HG03139 (cell line): ENCODE results near the gene NETO1.

Experiments used
- ATAC-seq: cut with Tn5 transposase; IDR thresholded peaks from one replicate; pipeline ENCODE4 v1.9.1; 2021; ENCODE audit not compliant: unreplicated experiment

Gene NETO1

DNA sequence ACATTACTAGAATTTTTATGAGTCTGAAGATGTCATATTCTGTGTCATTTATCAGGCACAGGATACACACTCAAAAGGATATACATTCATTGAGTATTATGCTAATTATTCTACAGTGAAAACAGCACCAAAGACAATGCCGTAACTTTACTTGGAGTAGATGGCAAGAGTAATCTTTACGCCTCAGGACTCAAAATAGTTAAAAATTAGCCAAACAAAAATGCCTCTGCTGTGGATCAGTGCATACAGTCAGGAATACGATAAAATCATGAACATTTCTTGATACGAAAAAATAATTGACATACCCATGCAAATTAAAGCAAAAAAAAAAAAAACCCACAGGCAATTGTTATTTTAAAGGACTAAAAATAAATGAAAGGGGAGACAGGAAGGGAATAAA, 129.7 kb downstream of the NETO1 start:
- no peak for ATAC-seq

DNA sequence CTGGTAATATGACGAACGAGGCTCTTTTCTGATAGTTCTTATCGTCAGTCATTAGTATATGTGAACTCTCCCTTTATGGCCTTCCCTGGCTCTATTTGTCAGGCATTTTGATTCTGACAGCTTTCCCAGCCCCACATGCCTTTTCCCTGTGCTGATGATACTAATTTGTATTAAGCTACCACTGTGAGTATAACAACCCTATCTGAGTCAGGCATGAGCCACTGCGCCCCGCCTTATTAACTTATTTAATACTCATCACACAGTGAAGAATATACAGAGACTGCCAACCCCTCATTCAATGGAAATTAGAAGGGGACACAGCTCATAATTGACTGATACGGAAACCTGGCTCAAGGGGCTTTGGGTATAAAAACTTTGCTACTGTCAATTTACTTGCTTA, 140.0 kb downstream of the NETO1 start:
- ATAC-seq = no peak

- no peak for ATAC-seq
These were observed 140.6 kb downstream of the NETO1 start for GRCh38 chr18:72727038-72727655.

- ATAC-seq = no peak
These were observed 141.6 kb downstream of the NETO1 start for GRCh38 chr18:72726201-72726600.

DNA sequence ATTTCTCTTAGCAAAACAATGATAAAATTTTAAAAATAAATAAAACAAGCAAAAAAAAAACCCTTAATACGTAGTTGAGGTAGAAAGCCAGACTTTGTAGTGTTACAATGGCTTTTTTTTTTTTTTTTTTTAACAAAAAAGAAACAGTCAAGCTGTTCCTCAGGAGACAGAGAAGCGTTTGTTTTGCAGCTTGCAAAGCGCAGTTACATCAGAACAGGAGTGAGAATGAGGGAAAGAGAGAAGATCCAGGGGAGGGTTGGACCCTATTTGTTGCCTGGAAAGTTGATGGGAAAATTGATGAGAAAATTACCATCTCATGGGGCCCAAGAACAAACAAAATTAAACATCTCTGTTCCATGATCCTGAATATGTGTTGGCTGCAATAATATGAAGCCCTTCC, 146.5 kb downstream of the NETO1 start:
- ATAC-seq = no peak

GRCh38 chr18:72720116-72720515, 147.7 kb downstream of the NETO1 start:
- no peak for ATAC-seq

GRCh38 chr18:72704202-72704601, 163.6 kb downstream of the NETO1 start:
- ATAC-seq = no peak

DNA sequence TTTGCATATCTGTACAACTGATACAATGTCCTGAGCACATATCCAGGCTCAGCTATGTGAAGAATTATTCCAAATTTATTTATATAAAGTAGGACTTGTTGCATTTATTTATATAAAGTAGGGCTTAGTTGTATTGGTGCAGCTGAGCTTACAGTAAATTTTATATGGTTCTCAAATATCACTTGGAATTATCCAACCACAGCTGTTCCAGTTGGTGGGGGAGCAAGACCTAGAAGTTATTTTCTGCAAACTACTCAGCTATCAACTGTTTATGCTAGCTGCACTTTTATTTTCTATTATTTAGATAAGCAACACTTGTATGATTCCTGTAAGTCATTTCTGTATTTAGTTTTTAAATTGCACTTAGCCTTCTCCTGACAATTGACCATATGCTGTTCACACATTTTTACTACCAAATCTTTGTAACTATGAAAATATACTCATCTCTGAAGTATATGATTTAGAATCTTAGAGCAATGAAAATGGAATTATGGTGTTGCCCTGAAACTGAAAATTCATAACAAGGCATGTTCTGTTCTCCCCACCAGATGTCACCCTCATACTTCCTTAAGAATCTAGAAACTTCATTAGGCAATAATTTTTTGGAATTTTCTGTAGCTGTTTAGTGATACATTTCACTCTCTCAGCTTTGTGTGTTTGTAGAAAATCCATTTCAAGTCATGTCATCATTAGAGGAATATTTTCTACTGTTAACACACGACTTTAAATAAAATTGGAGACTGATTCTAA, 166.7 kb downstream of the NETO1 start:
- no peak for ATAC-seq

DNA sequence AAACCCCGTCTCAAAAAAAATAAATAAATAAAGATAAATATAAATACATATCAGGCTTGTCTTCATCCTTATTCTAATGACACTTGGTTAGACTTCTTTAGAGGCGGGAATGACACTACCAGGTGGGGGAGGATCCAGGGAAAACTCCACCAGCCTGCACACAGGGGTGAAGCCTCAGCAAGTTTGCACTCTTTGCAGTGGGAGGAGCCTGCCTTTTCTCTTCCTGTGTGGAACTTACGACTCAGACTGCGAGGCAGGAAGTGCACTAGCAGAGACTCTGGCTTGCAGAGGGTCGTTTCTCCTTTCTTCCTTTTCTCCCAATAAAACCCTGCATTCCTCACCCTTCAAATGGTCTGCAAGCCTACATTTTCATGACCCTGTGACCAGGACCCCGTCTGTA, 170.1 kb downstream of the NETO1 start:
- no peak for ATAC-seq

DNA sequence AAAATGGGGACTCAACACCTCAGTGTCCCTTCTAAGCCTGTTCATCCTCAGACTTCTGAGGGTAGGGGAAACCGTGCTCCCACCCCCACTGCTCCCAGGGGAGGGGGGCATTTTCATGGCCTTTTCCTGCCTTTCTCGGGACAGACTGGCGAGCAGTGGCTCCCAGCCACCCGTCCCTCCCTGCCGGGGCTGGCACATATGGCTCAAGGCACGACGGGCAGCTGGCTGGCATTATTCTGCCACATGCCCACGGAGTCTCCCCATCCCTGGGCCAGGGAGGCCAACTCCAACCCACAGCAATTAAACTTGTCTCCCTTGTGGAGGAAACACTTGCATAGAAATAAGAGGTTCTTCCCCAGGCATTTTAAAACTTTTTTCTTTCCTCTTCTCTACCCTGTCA, 175.2 kb downstream of the NETO1 start:
- ATAC-seq = no peak
